ENCODE results near the gene KDF1. TPM values are rescaled to one million over a fixed set of nuclear protein-coding genes. Genes with fewer than 3 reads are reported as not detected.
A peak's percentile ranks its signal among the peaks of the same experiment; 100 is the strongest.

Gene KDF1
- total and polyA plus RNA-seq, 2 of the 13 experiments (the other 11 are each of a cell fraction or from before 2014, with no cell fraction given): 1.9 to 4.9 TPM

- TF ChIP-seq SMARCE1 (IDR thresholded peaks at IDR 0.05; ENCODE audit: borderline replicate concordance) (no peak), ZNF382 (CRISPR knock-in tag; IDR thresholded peaks at IDR 0.05; ENCODE audit: borderline replicate concordance) (no peak), HNRNPUL1 (IDR thresholded peaks at IDR 0.05; ENCODE audit: low read depth, low read length) (peak; percentile 38; the same call in 1 of the 2 replicates), ZSCAN21 (CRISPR knock-in tag; IDR thresholded peaks at IDR 0.05; ENCODE audit: borderline replicate concordance) (peak; percentile 83; the same call in 1 of the 2 replicates), ZNF615 (CRISPR knock-in tag; IDR thresholded peaks at IDR 0.05; ENCODE audit: borderline replicate concordance) (no peak), ZNF652 (CRISPR knock-in tag; IDR thresholded peaks at IDR 0.05; ENCODE audit: borderline replicate concordance, low read depth) (no peak), HNF1B (CRISPR knock-in tag; IDR thresholded peaks at IDR 0.05) (peak; percentile 69; the same call in 1 of the 2 replicates), ISL2 (CRISPR knock-in tag; IDR thresholded peaks at IDR 0.05) (peak; percentile 89), ZHX1 (CRISPR knock-in tag; IDR thresholded peaks at IDR 0.05; ENCODE audit: low read depth) (no peak), REXO4 (CRISPR knock-in tag; IDR thresholded peaks at IDR 0.05; ENCODE audit: borderline replicate concordance) (0 out of 2 replicates have a peak, but pooled peaks have one; percentile 50), TEAD2 (CRISPR knock-in tag; IDR thresholded peaks at IDR 0.05) (no peak), ELF4 (CRISPR knock-in tag; IDR thresholded peaks at IDR 0.05; ENCODE audit: borderline replicate concordance) (no peak), ELF1 (CRISPR knock-in tag; IDR thresholded peaks at IDR 0.05) (no peak; the same call in 1 of the 2 replicates), NFE2L1 (CRISPR knock-in tag; IDR thresholded peaks at IDR 0.05; ENCODE audit: borderline replicate concordance) (no peak), FOXA3 (CRISPR knock-in tag; IDR thresholded peaks at IDR 0.05) (peak; percentile 77)
- TF ChIP-seq, protein P1, sequence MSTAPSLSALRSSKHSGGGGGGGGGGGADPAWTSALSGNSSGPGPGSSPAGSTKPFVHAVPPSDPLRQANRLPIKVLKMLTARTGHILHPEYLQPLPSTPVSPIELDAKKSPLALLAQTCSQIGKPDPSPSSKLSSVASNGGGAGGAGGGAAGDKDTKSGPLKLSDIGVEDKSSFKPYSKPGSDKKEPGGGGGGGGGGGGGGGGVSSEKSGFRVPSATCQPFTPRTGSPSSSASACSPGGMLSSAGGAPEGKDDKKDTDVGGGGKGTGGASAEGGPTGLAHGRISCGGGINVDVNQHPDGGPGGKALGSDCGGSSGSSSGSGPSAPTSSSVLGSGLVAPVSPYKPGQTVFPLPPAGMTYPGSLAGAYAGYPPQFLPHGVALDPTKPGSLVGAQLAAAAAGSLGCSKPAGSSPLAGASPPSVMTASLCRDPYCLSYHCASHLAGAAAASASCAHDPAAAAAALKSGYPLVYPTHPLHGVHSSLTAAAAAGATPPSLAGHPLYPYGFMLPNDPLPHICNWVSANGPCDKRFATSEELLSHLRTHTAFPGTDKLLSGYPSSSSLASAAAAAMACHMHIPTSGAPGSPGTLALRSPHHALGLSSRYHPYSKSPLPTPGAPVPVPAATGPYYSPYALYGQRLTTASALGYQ (CRISPR knock-in tag; IDR thresholded peaks at IDR 0.05): peak; percentile 93
- TF ChIP-seq, protein P2, sequence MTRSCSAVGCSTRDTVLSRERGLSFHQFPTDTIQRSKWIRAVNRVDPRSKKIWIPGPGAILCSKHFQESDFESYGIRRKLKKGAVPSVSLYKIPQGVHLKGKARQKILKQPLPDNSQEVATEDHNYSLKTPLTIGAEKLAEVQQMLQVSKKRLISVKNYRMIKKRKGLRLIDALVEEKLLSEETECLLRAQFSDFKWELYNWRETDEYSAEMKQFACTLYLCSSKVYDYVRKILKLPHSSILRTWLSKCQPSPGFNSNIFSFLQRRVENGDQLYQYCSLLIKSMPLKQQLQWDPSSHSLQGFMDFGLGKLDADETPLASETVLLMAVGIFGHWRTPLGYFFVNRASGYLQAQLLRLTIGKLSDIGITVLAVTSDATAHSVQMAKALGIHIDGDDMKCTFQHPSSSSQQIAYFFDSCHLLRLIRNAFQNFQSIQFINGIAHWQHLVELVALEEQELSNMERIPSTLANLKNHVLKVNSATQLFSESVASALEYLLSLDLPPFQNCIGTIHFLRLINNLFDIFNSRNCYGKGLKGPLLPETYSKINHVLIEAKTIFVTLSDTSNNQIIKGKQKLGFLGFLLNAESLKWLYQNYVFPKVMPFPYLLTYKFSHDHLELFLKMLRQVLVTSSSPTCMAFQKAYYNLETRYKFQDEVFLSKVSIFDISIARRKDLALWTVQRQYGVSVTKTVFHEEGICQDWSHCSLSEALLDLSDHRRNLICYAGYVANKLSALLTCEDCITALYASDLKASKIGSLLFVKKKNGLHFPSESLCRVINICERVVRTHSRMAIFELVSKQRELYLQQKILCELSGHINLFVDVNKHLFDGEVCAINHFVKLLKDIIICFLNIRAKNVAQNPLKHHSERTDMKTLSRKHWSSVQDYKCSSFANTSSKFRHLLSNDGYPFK (CRISPR knock-in tag; IDR thresholded peaks at IDR 0.05; ENCODE audit: borderline replicate concordance): no peak
- TF ChIP-seq, protein P3, sequence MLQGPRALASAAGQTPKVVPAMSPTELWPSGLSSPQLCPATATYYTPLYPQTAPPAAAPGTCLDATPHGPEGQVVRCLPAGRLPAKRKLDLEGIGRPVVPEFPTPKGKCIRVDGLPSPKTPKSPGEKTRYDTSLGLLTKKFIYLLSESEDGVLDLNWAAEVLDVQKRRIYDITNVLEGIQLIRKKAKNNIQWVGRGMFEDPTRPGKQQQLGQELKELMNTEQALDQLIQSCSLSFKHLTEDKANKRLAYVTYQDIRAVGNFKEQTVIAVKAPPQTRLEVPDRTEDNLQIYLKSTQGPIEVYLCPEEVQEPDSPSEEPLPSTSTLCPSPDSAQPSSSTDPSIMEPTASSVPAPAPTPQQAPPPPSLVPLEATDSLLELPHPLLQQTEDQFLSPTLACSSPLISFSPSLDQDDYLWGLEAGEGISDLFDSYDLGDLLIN (CRISPR knock-in tag; IDR thresholded peaks at IDR 0.05; ENCODE audit: borderline replicate concordance): peak; percentile 96
Measured at GRCh38 chr1:26993237-26994019, 33.2 kb upstream of the KDF1 start, which contains the start of gene TRNP1 (continued).
